ENCODE measurements around the gene ZNF548. TPM values are rescaled to one million over a fixed set of nuclear protein-coding genes. Genes with fewer than 3 reads are reported as not detected.
"Not testable (repeated sequence)": the region's sequence is repeated elsewhere in the genome, so short reads cannot be mapped to it uniquely, and the experiment has no call there.

Gene ZNF548
- 21.7 and 27.1 TPM in 2 replicates for total RNA-seq (2014; rRNA removed; shearing (Covaris generic))

- peak; percentile 100 for DNase-seq (ENCODE audit: low read depth)
Measured at GRCh38 chr19:57389730-57390598, at the start of gene ZNF548. Gene ZNF548, plus strand, starts transcription at chr19:57389854. Its CDS starts 246 bp downstream, at chr19:57390100.

- no peak for DNase-seq (ENCODE audit: low read depth)
Measured at GRCh38 chr19:57342582-57342981, 47.1 kb upstream of the ZNF548 start.

- peak; percentile 63 for DNase-seq (ENCODE audit: low read depth)
Measured at GRCh38 chr19:57348136-57348535, 41.5 kb upstream of the ZNF548 start.

GRCh38 chr19:57350877-57351805 lies 38.5 kb upstream of the ZNF548 start, which contains the start of gene ZNF304:
Gene ZNF304, plus strand, starts transcription at chr19:57351271. Its CDS starts 394 bp downstream, at chr19:57351665.
- peak; percentile 98 for DNase-seq (ENCODE audit: low read depth)

GRCh38 chr19:57351867-57352266 lies 37.8 kb upstream of the ZNF548 start:
- DNase-seq (ENCODE audit: low read depth): peak; percentile 16

- DNase-seq (ENCODE audit: low read depth): no peak
Measured at GRCh38 chr19:57355916-57356315, 33.7 kb upstream of the ZNF548 start.

- DNase-seq (ENCODE audit: low read depth): no peak
Measured at GRCh38 chr19:57357406-57357805, 32.2 kb upstream of the ZNF548 start.

- no peak for DNase-seq (ENCODE audit: low read depth)
Measured at GRCh38 chr19:57359300-57359699, 30.4 kb upstream of the ZNF548 start.

- DNase-seq (ENCODE audit: low read depth): no peak
Measured at GRCh38 chr19:57362419-57362818, 27.2 kb upstream of the ZNF548 start.

- DNase-seq (ENCODE audit: low read depth): peak; percentile 100
Measured at GRCh38 chr19:57362997-57363687, 26.5 kb upstream of the ZNF548 start, which contains the start of the genes TRAPPC2B and ZNF547. Gene TRAPPC2B, plus strand, starts transcription at chr19:57363551. Its CDS starts 1,283 bp downstream, at chr19:57364834. Gene ZNF547, plus strand, starts transcription at chr19:57363551. Its CDS starts 5,005 bp downstream, at chr19:57368556.

- peak; percentile 21 for DNase-seq (ENCODE audit: low read depth)
Measured at GRCh38 chr19:57363688-57364181, 25.9 kb upstream of the ZNF548 start.

- no peak for DNase-seq (ENCODE audit: low read depth)
Measured at GRCh38 chr19:57366776-57367175, 22.9 kb upstream of the ZNF548 start.

GRCh38 chr19:57374179-57374578 lies 15.5 kb upstream of the ZNF548 start:
- DNase-seq (ENCODE audit: low read depth): no peak

- DNase-seq (ENCODE audit: low read depth): not testable (repeated sequence)
Measured at GRCh38 chr19:57374647-57375046, 15.0 kb upstream of the ZNF548 start.

GRCh38 chr19:57376151-57376550 lies 13.5 kb upstream of the ZNF548 start:
- DNase-seq (ENCODE audit: low read depth): no peak

- DNase-seq (ENCODE audit: low read depth): no peak
Measured at GRCh38 chr19:57377498-57378146, 12.0 kb upstream of the ZNF548 start.

GRCh38 chr19:57380923-57381322 lies 8.7 kb upstream of the ZNF548 start:
- no peak for DNase-seq (ENCODE audit: low read depth)

GRCh38 chr19:57382806-57383488 lies 6.7 kb upstream of the ZNF548 start:
- no peak for DNase-seq (ENCODE audit: low read depth)

- no peak for DNase-seq (ENCODE audit: low read depth)
Measured at GRCh38 chr19:57389194-57389729, 392 bp upstream of the ZNF548 start.

- no peak for DNase-seq (ENCODE audit: low read depth)
Measured at GRCh38 chr19:57395710-57396109, 6.1 kb downstream of the ZNF548 start.

All from RPMI7951 (cell line).